GM18519 (cell line): ENCODE data around the gene TMC4.

Experiments used
- ATAC-seq: cut with Tn5 transposase; IDR thresholded peaks from one replicate; pipeline ENCODE4 v1.9.1; 2021; ENCODE audit warnings: mild to moderate bottlenecking, moderate library complexity; ENCODE audit not compliant: unreplicated experiment, low FRiP score

Gene TMC4

GRCh38 chr19:54136864-54137698 is 35.9 kb downstream of the TMC4 start:
- ATAC-seq: peak; percentile 63

GRCh38 chr19:54136086-54136863 is 36.7 kb downstream of the TMC4 start:
- ATAC-seq: no peak

GRCh38 chr19:54133957-54134590 is 38.9 kb downstream of the TMC4 start:
- ATAC-seq: no peak

GRCh38 chr19:54133312-54133956 is 39.5 kb downstream of the TMC4 start:
- ATAC-seq: no peak

- no peak for ATAC-seq
Measured at GRCh38 chr19:54129617-54129996, 43.4 kb downstream of the TMC4 start.

GRCh38 chr19:54128796-54129616 is 44.0 kb downstream of the TMC4 start:
- ATAC-seq: no peak

- ATAC-seq: no peak
Measured at GRCh38 chr19:54128441-54128725, 44.6 kb downstream of the TMC4 start.

GRCh38 chr19:54127688-54128440 is 45.1 kb downstream of the TMC4 start:
- ATAC-seq: no peak

GRCh38 chr19:54125713-54126112 is 47.2 kb downstream of the TMC4 start:
- no peak for ATAC-seq

GRCh38 chr19:54124393-54124792 is 48.6 kb downstream of the TMC4 start:
- no peak for ATAC-seq

- no peak for ATAC-seq
Measured at GRCh38 chr19:54123682-54124081, 49.3 kb downstream of the TMC4 start.

- no peak for ATAC-seq
Measured at GRCh38 chr19:54121259-54121658, 51.7 kb downstream of the TMC4 start.

- ATAC-seq: peak; percentile 52
Measured at GRCh38 chr19:54115109-54116063, 57.6 kb downstream of the TMC4 start, which contains the start of the genes PRPF31 and TFPT. TSS of gene PRPF31 (plus strand) at chr19:54115754. CDS start at chr19:54118279, 2,525 bp downstream. TSS of gene TFPT (minus strand) at chr19:54115657. CDS start at chr19:54115269, 388 bp downstream.

GRCh38 chr19:54114340-54115108 is 58.4 kb downstream of the TMC4 start:
- ATAC-seq: no peak
